ENCODE measurements around the gene DICER1.
A peak's percentile ranks its signal among the peaks of the same experiment; 100 is the strongest.

DICER1 gene

DNA sequence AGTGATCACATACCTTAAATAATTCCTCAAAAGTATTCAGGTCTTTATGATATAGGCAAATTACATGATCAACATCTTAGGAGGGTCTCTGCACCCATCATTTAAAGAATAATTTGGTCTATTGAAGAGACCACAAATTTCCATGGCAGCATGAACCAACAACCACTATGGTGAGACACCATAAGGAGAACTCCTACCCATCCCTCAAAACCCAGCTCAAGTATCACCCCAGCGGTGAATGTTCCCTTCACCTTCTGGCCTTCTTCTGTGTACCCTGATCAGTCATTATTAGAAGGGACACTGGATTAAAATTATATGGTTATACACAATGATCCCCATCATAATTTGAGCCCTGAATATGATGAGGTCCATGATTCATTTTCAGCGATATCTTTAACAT, 81.5 kb downstream of the DICER1 start:
- no peak for DNase-seq

DNA sequence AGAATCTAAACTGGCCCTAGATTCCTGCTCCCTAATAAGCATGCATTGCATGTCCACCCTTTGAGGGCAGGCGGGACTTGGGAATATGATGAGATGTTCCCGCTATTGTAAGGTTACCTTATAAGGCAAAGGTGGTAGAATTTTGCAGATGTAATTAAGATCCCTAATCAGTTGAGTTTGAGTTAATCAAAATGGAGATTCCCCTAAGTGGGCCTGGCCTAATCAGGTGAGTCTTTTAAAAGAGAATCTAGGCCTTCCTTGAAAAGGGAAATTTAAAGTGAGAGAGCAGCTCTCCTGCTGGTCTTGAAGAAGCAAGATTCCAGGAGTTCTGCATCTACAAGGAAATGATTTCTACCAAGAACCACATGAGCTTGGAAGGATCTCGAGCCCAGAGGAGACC, 83.4 kb downstream of the DICER1 start:
- DNase-seq = no peak

DNA sequence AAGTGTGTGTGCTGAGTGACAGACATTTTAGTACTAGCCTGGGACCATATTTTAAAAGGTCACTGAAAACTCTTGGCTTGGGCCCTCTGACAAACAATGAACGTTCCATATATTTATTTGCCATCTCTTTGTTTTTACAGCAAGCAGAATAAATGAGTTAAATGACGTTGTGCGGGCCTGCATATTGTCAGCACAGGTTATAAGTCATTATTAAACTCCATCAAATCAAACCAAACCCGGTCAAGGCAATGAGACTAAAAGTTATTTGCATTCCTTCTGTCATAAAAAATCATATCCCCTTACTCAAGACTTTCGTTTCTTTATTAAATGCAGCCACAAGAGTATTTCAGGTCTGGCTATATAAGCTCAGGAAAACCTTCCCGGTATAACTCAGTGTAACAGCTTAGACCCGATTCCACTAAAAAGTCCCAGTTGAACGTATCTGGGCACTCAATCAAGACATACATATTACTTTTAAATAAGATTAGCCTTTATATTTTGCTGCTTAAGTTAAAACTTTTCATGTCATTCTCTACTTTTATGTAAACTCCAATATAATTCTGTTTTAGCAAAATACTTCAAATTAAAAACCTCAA, 84.9 kb downstream of the DICER1 start:
- no peak for DNase-seq

DNA sequence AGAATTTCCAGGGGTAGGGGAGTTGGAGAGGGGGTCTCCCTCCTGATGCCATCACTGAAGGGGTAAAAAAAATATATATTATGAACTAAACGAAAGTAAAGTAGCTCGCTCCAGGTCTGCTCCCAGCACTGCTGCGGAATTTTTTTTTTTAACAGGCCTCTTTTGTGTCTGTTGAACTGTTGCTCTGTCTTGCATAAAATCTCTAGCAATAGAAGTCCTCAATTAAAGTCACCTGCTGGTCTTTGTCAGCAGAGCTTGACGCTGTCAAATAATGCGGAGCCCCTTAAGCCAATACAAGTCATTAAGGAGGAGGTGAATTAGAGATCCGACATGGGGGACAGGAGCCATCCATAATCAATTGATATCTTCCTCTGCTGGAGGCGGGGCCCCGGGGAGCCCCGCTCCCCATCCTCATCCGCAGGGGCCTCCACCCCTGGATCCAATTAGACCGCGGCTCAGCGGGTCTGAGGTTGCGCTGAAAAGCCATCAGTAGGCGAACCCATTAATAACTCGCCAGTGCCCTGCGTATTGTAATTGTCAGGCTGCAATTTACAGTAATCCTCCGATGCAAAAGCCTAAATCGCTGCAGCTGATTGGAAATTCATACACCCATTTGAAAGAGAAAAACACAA, 85.6 kb downstream of the DICER1 start:
- DNase-seq = no peak

DNA sequence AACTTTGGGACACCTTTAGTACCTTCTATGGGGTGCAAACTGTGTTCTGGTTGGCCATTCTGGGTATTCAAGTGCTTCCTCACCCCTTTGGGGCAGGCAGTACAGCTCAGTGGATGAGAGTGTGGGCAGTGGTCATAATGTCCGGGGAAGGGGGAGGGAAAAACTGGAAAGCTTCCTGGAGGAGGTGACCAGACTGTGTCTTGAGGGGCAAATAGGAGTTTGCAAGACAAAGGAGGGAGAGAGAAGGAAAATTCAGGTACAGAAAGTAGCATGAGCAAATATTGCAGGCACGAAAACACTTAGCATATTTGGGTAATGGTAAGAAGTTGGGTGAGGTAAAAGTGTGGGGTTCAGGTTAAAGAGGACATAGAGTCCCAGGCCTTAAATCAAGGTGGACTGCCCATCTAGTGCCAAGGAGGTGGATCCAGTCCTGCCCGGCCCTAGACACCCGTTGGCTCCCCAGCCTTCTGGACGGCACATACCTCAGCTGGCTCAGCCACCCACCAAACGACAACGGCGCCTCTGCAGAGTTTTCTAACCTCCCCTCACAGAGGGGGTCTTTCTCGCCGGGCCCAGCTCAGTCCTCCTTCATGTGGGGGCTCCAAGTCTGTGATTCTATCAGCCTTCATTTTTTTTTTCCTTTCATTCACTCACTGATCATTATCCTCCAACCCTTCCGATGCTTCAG, 86.4 kb downstream of the DICER1 start:
- DNase-seq = no peak

DNA sequence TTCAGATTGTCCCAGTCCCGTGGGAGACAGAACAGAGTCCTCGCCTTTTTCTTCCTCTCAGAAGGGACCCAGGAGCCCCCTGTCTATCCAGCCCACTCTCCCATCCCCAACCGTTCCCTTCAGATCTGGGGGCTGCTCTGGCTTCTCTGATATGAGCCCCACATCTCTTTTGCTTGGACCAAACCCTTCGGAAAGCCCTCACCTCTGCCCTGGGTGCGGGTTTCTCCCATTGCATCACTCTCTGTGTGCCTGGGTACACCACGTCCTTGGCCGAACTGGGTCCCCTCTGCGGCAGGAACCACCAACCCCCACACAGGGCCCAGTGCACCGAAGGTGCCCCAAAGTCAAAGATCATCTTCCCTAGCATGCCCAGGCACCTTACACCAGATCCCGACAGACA, 87.8 kb downstream of the DICER1 start:
- no peak for DNase-seq

DNA sequence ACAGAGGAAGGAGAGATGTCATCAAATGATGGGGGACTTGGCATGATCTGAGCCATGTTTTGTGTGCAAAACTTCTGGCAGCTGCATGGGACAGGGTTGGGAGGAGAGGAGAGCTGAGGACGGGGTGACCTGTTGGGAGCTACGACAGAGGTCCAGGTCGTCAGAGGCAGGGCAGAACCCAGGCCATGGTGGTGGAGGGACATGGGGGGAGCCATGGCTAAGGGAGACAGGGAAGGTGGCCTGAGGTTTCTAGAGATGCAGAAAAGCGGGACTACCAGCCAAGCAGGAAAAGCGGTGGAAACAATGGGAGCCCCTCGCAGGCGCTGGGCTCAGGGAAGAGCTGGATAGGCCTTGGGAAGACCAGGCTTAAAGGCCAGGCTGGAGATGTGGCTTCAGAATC, 88.3 kb downstream of the DICER1 start:
- DNase-seq = no peak

DNA sequence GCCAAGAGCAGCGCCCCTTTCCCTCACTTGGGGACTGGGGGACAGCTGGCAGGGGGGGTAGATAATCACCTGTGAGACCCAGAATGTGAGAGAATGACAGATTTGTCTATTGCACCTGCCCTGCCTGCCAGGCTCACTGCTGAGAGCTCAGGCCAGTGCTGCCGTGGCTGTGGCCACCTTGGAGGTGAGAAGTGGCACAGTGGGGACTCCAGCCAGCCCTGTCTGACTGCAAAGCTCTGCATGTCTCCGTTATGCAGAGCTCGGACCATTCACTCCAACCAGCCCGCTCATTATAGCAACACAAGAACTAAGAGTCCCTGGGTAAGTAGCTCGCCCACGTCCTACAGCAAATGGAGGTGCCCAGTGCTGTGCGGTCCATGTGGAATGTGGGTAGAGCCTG, 88.8 kb downstream of the DICER1 start:
- no peak for DNase-seq

DNA sequence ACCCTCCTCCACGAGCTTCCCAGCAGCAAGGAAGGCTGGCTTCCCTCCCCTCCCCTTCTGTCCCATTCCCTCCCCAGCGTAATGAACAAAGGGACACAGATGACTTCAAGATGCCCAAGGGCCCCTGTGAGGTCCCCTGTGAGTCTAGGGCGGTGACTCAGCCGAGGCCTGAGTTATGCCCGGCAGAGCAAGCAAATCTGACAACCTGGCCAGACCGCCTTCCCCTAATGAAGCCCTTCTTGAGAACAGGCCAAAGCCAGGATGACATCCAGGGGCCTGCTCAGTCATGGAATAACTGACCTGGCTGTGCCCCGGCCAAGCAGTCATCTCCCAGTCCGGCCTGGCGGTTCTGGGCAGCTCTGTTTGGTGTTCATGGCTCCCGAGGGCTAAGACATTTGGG, 89.2 kb downstream of the DICER1 start:
- no peak for DNase-seq

DNA sequence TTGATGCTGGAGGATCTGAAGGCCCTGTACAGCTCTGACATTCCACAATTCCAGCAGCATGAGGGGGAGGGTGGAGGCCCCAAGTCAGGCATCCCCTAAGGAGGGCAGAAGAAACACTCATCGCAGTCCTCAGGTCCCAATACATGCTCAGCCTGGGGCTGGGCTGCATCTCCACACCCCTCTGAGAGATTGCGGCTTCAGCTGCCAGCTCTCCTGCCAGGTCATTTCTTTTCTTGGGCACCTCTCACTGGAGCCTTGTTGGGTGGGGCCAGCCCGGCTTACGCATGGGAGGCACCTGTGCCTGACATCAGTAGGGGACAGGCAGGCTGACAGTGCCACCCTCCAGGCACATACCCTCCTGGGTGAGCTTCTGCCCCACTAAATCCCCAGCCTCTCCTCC, 89.8 kb downstream of the DICER1 start:
- DNase-seq = no peak

DNA sequence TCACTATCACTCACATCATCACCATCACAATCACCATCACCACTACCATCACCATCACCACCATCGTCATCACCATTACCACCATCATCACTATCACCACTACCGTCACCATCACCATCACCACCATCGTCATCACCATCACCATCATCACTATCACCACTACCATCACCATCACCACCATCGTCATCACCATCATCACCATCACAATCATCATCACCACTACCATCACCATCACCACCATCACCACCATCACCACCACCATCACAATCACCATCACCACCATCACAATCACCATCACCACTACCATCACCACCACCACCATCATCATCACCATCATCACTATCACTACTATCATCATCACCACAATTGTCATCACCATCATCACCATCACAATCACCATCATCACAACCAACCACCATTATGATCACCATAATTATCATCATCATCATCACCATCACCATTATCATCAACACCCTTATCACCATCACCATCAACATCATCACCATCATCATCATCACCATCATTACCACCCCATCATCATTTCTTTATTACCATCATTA, 90.8 kb downstream of the DICER1 start:
- no peak for DNase-seq

DNA sequence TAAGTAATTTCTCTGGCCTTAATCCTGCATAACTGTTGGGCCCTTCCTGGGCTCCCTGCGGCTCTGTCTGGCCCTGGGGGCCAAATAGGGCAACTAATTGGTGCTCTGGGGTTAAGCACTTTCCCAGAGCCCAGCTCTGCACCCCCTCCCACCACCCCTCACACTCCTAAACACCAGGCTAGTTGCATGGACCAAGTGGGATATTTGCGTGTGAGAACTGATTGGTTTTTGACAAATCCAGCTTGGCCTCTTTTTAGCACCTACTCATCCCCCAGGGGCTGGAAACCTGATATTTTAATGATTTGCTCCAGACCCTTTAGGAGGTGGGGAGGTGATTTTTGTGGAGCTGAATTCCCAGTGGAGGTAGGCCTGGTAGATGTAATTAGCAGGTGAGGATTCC, 91.9 kb downstream of the DICER1 start:
- DNase-seq = no peak

DNA sequence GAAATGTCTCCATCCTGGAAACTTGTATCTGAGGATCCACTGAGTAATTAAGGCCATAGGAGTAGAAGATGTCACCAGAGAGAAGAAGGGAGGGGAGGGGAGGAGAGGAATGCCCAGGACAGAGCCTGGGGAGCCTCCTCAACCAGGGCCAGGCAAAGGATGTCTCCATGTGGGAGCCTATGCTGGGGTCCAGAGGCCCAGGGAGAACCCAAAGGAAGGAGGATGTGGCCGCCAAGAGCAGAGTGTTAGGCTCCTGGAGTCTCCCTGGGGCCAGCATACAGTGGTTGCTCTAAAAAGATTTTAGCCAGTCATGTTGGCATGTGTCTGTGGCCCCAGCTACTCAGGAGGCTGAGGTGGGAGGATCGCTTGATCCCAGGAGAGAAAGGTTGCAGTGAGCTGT, 92.6 kb downstream of the DICER1 start:
- no peak for DNase-seq

DNA sequence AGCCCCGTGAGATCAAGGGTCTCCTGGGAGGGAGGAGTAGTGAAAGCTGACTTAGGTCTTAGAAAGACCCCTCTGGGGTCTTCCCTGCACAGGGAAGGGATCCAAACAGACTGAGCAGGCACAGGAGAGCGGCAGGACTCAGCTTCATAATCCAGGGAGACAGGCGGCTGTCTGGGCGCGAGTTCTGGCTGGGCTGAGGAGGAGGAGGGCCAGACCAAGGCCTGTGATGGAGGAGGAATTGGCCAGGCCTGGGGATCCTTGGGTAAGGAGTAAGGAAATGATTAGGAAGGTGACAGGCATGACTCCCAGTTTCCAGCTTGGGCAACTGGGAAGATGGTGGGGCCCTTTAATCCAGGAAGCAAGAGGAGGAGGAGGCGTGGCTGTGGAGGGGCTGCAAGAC, 93.1 kb downstream of the DICER1 start:
- DNase-seq = no peak

DNA sequence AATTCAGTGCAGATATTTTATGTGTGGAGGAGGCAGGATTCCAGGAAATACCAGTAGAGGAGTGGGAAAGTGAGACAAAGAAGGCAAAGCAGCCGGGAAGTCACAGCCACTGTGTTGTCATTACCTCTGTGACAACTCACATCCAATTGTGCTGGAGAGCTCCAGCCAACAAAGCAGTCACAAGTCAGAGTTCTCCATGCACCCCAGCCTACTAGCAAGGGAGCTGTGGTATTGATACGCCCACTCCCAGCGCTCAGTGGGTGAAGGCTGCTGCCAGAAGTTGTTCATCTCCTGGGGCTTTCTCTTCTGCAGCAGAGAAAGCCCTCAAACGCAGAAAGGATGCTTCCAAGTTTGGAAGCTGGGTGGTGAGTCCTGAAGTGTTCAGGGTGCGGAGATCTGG, 93.9 kb downstream of the DICER1 start:
- no peak for DNase-seq

DNA sequence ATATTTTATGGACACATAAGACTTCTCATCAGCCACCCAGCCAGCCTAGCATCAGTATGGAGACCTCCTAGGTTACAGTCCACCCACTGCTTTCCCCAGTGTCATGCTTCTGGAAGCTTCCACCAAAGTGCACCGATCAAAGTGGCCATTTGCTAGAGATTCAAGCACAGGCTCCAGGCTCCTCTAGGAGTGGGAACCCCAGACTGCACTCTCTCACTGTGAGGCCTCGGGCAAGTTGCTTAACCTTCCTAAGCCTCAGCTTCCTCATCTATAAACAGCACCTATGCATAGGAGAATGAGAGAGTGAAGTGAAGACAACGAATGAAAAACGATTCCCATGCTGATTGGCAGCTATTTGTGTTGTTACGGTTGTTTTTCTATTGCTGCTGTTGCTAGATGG, 94.4 kb downstream of the DICER1 start:
- DNase-seq = no peak

DNA sequence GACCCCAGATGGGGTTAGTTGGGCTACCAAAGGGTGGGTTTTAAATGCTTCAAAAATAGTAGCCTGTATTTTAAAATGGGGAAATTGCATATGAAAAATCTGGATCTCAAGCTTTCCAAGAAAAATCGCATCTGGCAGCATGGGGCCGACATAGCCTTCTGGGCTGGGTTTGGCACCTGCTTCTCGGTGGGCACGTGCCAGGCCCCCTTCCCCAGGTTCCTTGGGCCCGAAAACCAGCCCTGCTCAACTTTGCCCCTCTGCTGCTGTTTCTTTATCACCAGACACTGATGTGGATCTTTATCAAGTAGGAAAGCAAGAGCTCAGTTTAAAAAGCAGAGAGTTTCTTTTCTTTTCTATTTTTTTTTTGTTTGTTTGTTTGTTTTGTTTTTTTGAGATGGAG, 95.1 kb downstream of the DICER1 start:
- no peak for DNase-seq

DNA sequence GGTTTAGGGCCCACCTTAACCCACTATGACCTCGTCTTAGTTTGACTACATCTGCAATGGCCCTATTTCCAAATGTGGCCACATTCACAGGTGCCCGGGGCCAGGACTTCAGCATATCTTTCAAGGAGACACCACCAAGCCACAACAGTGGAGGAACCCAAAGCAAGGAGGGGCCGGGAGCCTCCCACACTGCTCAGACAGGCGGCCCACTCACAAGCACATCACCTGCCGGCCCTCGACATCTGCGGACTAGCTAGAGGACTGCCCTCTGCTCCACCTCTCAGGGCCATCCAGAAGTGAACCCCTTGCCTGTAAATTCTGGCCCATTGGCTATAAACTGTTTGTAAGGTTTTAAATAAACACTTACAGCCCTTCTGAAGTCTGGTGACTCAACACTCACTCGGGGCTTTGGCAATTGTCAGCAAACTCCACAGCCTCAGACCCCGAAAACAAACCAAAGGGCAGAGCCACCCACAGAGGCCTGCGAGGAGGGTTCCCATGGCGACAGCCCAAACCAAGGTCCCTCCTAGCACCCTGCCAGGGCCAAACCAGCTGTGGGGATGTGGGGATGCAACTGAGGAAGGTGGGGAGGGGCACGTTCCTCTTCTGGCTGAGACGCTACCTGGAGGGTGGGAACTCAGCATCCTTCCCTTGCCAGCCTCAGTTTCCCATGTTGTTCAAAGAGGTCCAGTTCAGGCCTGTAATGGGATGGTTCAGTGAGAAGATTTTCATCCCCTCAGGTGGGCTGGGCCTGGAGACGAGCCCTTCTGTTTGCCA, 95.8 kb downstream of the DICER1 start:
- DNase-seq = peak; percentile 27

DNA sequence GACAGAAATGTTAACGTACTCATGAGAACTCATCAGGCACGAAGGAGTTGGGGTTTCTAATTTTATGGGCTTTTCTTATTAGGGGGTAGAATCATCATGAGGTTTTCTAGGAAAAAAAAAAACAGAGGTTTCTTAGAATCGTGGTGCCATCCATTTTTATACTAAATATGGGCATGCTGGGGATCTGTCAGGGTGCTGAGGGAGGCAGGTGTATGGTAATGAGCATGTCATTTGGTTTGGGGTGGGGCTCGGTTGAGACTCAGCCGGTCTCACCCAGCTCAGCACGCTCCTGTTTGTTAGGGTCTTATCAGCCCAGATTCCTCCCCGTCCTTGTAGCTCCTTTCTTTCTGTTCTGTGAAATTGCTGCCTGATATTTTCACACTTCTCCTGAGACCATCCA, 98.2 kb downstream of the DICER1 start:
- DNase-seq = no peak

DNA sequence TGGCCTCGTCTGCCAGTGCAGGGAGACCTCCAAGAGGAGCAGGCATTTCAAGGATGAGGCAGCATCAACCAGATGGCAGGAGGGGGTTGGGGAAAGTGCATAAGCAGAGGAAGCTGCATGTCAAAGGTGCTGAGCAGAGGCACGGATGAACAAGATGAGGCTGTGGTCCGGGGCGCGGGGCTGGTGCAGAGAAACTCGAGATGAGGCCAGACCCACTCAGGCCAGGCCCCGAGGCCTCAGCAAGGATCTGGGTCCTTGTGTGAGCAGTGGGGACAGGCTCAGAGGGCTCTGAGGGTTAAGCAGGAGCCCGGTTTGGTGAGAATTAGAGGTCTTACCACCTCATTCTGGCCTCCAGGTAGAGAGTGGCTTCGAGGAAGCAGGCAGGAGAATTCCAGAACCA, 98.8 kb downstream of the DICER1 start:
- no peak for DNase-seq

DNA sequence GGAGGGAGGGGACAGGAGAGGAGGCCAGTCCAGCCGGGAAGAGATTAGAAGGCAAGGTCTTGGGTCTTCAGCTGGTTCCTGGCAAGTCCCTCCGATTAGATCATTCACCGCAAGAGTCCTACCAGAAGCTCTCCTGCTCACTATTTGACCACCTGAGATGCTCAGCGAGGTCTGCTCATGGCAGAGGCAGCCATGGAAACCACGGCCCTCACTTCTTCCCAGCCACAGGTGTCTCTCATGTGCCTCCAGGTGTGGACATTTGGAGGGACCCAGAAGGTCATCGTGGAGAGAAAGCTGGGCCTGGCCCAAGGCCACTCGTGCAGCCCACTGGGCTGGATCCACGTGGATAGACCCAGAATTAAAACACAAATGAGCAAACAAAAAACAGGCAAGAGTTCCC, 99.5 kb downstream of the DICER1 start:
- DNase-seq = no peak

DNA sequence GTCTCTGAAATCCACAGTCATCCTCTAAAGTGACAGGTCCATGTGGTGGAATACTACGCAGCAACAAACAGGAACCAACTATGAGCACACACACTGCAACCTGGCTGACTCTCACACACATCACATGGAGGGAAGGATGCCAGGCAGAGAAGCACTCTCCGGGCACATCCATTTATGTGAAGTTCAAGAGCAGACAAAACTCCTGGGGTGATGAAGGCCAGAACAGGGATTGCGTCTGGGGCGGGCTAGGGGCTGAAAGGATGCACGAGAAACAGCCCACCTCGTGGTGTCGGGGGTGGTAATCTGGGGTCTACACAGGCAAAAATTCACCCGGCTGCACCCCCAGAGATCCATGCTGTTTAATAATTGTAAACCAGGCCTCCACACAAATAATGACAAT, 100.2 kb downstream of the DICER1 start:
- DNase-seq = no peak

DNA sequence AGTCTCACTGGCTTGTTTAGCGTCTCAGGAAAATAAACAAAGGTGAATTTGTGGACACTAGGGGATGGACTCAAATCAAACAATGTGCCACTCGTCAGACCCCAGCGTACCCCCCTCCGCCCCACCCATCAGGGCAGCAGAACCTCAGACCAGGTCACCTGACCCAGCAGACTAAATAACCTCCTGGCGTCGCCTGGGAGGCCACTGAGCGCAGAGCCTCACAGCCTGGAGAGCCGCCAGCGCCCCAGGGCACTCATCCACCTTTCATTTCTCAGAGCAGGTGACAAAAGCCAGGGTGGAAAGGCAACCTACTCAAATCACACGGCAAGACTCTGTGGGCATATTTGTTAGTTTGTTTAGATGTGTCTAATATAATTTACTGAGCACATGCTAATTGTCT, 100.9 kb downstream of the DICER1 start:
- DNase-seq = peak; percentile 22

DNA sequence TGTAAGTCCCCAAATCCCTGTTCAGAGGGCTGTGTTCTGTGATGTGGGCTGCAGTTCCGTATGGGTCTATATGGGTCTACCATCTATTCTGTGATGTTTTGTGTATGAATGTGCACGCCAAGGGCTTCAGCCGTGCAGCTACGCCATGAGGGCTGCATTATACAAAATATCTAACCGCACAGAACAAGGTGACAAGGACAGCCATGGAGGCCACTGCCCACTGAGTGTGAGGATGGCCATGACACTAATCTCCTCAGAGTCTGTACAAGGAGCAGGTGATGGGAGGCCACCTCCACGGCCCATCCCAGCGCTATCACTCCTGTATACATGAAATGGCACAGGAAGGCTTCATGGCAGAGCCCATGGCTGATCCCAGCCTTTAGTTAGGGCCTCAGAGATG, 102.0 kb downstream of the DICER1 start:
- DNase-seq = no peak
